Measurements from ENCODE around the gene ATP5PO. TPM values are rescaled to one million over a fixed set of nuclear protein-coding genes. Genes with fewer than 3 reads are reported as not detected.

ATP5PO gene
- total and polyA plus RNA-seq, 2 of the 8 experiments (the other 6 are each of a cell fraction or from before 2014, with no cell fraction given): 251 to 267 TPM

GRCh38 chr21:33944185-33944763 lies 28.7 kb upstream of the ATP5PO start:
- no peaks in the 10 kb centered on the region for H4K20me1 ChIP-seq (replicated peaks in 1 of 2; ENCODE audit: control insufficient read depth in 1 of 2, insufficient read depth in 2 of 2, low read length in 2 of 2)
- H3K36me3 ChIP-seq (ENCODE audit: control insufficient read depth in 2 of 4, insufficient read depth in 4 of 4, low read length in 3 of 4): peaks cover 0 to 7% (median 2%) of the 10 kb centered on the region in 4 experiments; a peak in 2 of 8 replicates
- ChIA-PET POLR2A (ENCODE audit: partially characterized antibody) (interaction anchor here (2.7 kb wide), 1 partner anchor 12 kb away, joined by 14 read pairs; no protein-coding TSS in a partner anchor), CTCF (ENCODE audit: partially characterized antibody) (interaction anchor here (0.6 to 0.7 kb wide), 2 partner anchors 81 to 658 kb away, joined by 3 read pairs; no protein-coding TSS in a partner anchor)
- H4K8ac ChIP-seq (ENCODE audit: extremely low read depth, insufficient read depth, low read length): no peak overlapping the region
- no peak overlapping the region for H3K56ac ChIP-seq (replicated peaks; ENCODE audit: insufficient read length, low read depth, low read length)
- H3K18ac ChIP-seq (ENCODE audit: extremely low read depth, low read length): no peak overlapping the region
- DNase-seq (ENCODE audit: low read depth in 1 of 2, low spot score in 2 of 2) (no peak), FAIRE-seq (no peak)
- H4K91ac ChIP-seq (replicated peaks; ENCODE audit: insufficient read length, low read length): no peak overlapping the region
- no peak overlapping the region for H2BK20ac ChIP-seq (ENCODE audit: low read length)
- no peak for TF ChIP-seq EZH2 (IDR thresholded peaks at IDR 0.05; ENCODE audit: low read depth, low read length, severe bottlenecking)
- TF ChIP-seq KDM1A (IDR thresholded peaks at IDR 0.05; ENCODE audit: borderline replicate concordance, low read length): no peak
- TF ChIP-seq TCF12 (IDR thresholded peaks at IDR 0.05; ENCODE audit: low read depth, low read length): no peak
- no peak for TF ChIP-seq TEAD4 (IDR thresholded peaks at IDR 0.05; ENCODE audit: low read depth, low read length)
- no peak for TF ChIP-seq SIN3A (conservative IDR thresholded peaks at IDR 0.05 in 1 of 2, IDR thresholded peaks at IDR 0.05 in 1 of 2; ENCODE audit: low read depth in 1 of 2, low read length in 2 of 2)
- TF ChIP-seq RXRA (IDR thresholded peaks at IDR 0.05; ENCODE audit: insufficient read depth, low read depth, low read length): no peak
- TF ChIP-seq SP4 (IDR thresholded peaks at IDR 0.05; ENCODE audit: low read length): no peak
- no peak for TF ChIP-seq MAX (IDR thresholded peaks at IDR 0.05)
- H2BK120ac ChIP-seq (replicated peaks; ENCODE audit: low read depth, low read length): no peak overlapping the region
- H3K27ac ChIP-seq (ENCODE audit: low read depth, low read length): no peak overlapping the region
- peaks cover 2% of the 10 kb centered on the region; the same call in 1 of the 2 replicates for H3K23me2 ChIP-seq (ENCODE audit: low read depth, low read length)
- no peak overlapping the region for H3K14ac ChIP-seq (ENCODE audit: insufficient read length)
- H3K4ac ChIP-seq (replicated peaks; ENCODE audit: insufficient read length, low read depth, low read length): no peak overlapping the region
- no peaks in the 10 kb centered on the region for H3K79me2 ChIP-seq (ENCODE audit: control insufficient read depth in 1 of 2, insufficient read depth in 2 of 2, low read length in 2 of 2)
- no peak overlapping the region for H2AFZ ChIP-seq (ENCODE audit: low read length)
- 0 out of 2 replicates have a peak, but pooled peaks cover 2% of the 10 kb centered on the region for H3K79me1 ChIP-seq (ENCODE audit: low read depth, low read length)
- H3K9me3 ChIP-seq (ENCODE audit: insufficient read depth in 2 of 2, low read depth in 1 of 2, low read length in 1 of 2): peaks cover 0 to 7% of the 10 kb centered on the region in 2 experiments; a peak in 1 of 4 replicates
- no peak overlapping the region for H3K4me3 ChIP-seq (ENCODE audit: extremely low read depth in 1 of 4, insufficient read depth in 2 of 4, low read depth in 3 of 4, low read length in 4 of 4)
- H3K27me3 ChIP-seq (replicated peaks in 1 of 4; ENCODE audit: control insufficient read depth in 3 of 4, extremely low read depth in 1 of 4, insufficient read depth in 3 of 4, low read length in 3 of 4): no peaks in the 10 kb centered on the region
- 90% methylated on average over 1 of the region's 1 CpG; no CpG with 5 or more reads in 1 of the 2 experiments for WGBS, 2 experiments (ENCODE audit: extremely low coverage in 1 of 2, insufficient coverage in 1 of 2, insufficient read length in 1 of 2, insufficient replicate concordance in 2 of 2, low coverage in 1 of 2, low lambda C conversion rate in 2 of 2, missing lambda C conversion rate in 1 of 2)
- H2BK12ac ChIP-seq (ENCODE audit: low read depth, low read length): no peak overlapping the region
- H4K5ac ChIP-seq (ENCODE audit: insufficient read length, low read depth, low read length): no peak overlapping the region
- H3K4me2 ChIP-seq (ENCODE audit: insufficient read depth in 1 of 2, low read depth in 2 of 2, low read length in 2 of 2): no peak overlapping the region
- no peak overlapping the region for H2AK5ac ChIP-seq (ENCODE audit: low read depth, low read length)
- H2BK5ac ChIP-seq (ENCODE audit: low read depth, low read length): no peak overlapping the region
- no peak overlapping the region for H3K9ac ChIP-seq (replicated peaks in 1 of 4; ENCODE audit: extremely low read depth in 1 of 4, low read depth in 3 of 4, low read length in 3 of 4)
- peaks cover 10 to 24% (median 20%) of the 10 kb centered on the region in 4 experiments; a peak in 6 of 7 replicates for H3K4me1 ChIP-seq (replicated peaks in 1 of 4; ENCODE audit: control insufficient read depth in 3 of 4, insufficient read depth in 4 of 4, low read length in 3 of 4)
- H2BK15ac ChIP-seq (ENCODE audit: low read length): no peak overlapping the region
- no peak overlapping the region for H3K23ac ChIP-seq (ENCODE audit: insufficient read length)
